NK-92 (cell line): ENCODE data around the gene GALNT1.

Experiments used
- DNase-seq: peaks from one replicate; lab custom pipeline; 2025; ENCODE audit not compliant: unreplicated experiment; lab: John Stamatoyannopoulos, UW

The GALNT1 gene

DNA sequence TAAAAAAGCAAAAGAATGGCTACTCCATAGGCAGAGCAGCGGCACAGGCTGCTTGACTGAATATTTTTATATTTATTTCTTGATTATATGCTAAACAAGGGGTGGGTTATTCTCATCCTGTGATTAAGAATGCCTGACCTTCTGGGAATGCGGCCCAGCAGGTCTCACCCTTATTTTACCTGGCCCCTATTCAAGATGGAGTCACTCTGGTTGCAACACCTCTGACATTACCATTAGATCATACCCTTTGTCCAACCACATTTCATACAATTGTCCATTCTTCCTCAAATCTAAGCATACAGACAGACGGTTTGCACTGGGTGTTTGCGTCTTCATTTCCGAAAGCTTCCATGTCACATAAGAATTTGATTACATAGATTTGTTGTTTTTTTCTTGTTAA, 168.2 kb downstream of the GALNT1 start:
- no peak for DNase-seq

DNA sequence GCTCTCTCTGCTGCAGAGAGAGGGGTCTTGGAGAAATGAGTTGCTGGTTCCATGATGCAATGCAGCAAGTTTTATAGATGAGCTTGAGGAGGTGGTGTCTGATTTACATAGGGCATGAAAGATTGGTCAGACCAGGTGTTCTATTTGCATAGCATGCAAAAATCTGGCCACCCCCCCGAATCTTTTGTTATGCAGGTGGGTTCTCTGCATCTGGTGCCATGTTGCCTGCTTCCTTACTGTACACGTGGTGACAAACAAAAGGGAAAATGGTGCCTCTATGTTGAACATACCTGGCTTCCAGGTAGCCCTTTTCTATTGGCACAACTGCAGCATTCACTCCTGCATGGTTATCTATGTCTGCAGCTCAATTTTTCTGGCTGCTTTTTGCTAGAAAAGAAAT, 169.4 kb downstream of the GALNT1 start:
- DNase-seq: no peak

DNA sequence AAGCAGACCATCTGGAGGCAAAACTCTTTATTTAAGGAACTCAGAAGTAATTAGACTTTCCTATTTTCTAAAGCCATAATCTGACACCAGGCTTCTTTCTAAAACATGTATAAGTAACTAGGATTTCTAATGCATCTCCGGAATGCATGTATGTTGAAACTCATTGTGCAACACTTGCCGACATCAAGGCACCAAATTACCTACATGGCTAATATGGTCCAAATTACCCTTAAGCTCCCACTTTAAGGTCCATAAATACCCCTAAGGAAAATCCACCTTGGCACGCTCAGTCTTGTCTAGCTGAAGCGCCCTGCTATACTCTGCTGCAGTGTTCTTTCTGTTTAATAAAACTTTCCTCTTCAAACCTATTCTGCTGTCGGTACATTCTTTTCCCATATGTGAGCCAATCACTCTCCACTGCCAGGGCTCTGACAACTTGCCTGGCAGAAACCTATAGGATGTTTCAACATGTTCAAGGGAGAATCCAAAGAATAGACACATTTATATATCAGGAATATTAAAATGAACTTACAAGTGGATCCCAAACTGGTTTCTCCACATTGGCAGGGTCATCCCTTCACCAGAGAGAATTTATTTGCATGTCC, 171.9 kb downstream of the GALNT1 start:
- DNase-seq: no peak

DNA sequence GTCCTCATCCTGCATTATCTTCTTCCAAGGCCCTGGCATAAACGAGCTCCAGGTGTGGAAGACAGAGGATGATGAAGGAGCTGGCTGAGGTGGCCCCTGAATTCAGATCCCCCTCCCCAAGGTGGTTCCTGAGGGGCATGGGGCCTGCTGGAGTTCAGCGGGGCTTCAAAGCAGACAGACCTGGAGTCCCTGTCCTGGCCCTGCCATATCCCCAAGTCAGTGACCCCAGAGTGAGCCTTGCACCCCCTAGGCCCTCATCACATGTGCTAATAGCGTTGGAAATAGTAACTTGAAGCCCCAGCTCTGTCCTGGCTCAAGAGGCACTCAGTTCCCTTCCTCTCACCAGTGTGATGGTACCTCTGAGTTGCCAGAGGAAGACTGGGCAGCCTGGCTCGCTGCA, 172.9 kb downstream of the GALNT1 start:
- no peak for DNase-seq

DNA sequence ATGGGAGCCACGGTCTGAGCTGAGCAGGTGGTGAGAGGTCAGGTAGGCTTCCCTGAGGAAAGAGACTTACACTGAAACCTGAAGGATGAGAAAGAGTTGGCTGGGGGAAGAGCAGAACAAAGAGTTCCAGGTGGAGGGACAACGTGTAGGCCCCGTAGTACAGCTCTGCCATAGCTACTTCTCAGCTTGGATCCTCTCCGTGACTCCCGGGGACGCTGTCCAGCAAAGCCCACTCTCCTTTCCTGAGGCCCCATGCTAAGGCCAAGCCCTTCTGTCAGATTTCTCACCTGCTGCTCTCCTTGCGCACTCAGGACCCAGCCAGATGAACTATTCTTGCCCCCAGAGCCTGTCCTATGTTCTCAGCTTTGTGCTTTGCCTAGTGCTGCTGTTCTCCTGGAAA, 173.8 kb downstream of the GALNT1 start:
- DNase-seq: no peak

DNA sequence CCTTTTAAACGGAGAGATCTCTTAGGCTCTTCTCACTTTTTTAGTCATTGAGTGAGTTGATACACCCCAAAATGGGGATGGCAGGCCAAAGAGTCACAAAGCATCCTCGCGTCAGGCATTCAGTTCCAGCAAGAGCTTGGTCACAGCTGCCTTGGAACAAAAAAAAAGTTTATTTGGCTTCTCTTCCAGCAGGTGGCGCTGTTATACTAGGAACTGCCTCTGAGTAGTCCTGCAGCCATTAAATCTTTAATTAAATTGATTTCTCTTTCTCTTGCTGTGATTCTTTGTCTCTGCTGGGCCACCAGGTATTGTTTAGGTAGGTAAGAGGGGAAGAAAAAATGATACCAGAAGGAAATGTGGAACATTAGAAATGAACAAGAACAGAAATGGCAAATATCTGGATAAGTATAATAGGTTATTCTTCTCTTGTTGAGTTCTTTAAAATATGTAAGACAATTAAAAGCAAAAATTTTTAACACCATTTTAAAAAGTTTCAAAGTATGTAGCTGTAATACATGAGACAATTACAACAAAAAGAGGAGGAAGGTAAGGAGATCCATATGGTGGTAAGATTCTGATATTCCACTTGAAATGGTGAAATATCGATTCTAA, 175.1 kb downstream of the GALNT1 start:
- no peak for DNase-seq
